ENCODE data around the gene MAPK8IP2.

GRCh38 chr22:50624347-50625130 lies 23.9 kb downstream of the MAPK8IP2 start:
- TF ChIP-seq, protein P1, sequence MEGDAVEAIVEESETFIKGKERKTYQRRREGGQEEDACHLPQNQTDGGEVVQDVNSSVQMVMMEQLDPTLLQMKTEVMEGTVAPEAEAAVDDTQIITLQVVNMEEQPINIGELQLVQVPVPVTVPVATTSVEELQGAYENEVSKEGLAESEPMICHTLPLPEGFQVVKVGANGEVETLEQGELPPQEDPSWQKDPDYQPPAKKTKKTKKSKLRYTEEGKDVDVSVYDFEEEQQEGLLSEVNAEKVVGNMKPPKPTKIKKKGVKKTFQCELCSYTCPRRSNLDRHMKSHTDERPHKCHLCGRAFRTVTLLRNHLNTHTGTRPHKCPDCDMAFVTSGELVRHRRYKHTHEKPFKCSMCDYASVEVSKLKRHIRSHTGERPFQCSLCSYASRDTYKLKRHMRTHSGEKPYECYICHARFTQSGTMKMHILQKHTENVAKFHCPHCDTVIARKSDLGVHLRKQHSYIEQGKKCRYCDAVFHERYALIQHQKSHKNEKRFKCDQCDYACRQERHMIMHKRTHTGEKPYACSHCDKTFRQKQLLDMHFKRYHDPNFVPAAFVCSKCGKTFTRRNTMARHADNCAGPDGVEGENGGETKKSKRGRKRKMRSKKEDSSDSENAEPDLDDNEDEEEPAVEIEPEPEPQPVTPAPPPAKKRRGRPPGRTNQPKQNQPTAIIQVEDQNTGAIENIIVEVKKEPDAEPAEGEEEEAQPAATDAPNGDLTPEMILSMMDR (IDR thresholded peaks at IDR 0.05; ENCODE audit: borderline replicate concordance, extremely low read depth, low read length, poor library complexity, severe bottlenecking) = no peak
- TF ChIP-seq EZH2 (IDR thresholded peaks at IDR 0.05; ENCODE audit: borderline replicate concordance, low read depth, low read length, severe bottlenecking) = no peak

Data from DND-41 (cell line).